Activated CD8-positive, alpha-beta memory T cell treated with anti-CD3 and anti-CD28 coated beads, Interleukin-2, amount 50 U/mL, for 1 hour (primary cell): ENCODE data around the gene AQP11.
"Not testable (repeated sequence)": the region's sequence is repeated elsewhere in the genome, so short reads cannot be mapped to it uniquely, and the experiment has no call there.

Experiments
- DNase-seq: peaks from one replicate; pipeline ENCODE4 v3.0.0-alpha.2; 2020; ENCODE audit errors: extremely low read depth

The AQP11 gene

GRCh38 chr11:77589521-77590193 lies at the start of gene AQP11:
Gene AQP11 (plus strand): TSS chr11:77589953. CDS start chr11:77589993, 40 bp downstream.
- DNase-seq, result no peak

GRCh38 chr11:77542296-77542695 lies 47.5 kb upstream of the AQP11 start:
- DNase-seq, result no peak

- no peak for DNase-seq
Observed at GRCh38 chr11:77547047-77547836, 42.5 kb upstream of the AQP11 start.

GRCh38 chr11:77547863-77548551 lies 41.7 kb upstream of the AQP11 start:
- peak; percentile 14 for DNase-seq

- DNase-seq, result no peak
Observed at GRCh38 chr11:77548552-77549445, 41.0 kb upstream of the AQP11 start.

- not testable (repeated sequence) for DNase-seq
Observed at GRCh38 chr11:77551426-77551825, 38.3 kb upstream of the AQP11 start.

GRCh38 chr11:77557553-77557952 lies 32.2 kb upstream of the AQP11 start:
- no peak for DNase-seq

- DNase-seq, result no peak
Observed at GRCh38 chr11:77558380-77558779, 31.4 kb upstream of the AQP11 start.

GRCh38 chr11:77559686-77560401 lies 29.9 kb upstream of the AQP11 start:
- DNase-seq, result no peak

- no peak for DNase-seq
Observed at GRCh38 chr11:77560605-77561004, 29.1 kb upstream of the AQP11 start.

- DNase-seq, result no peak
Observed at GRCh38 chr11:77561257-77561656, 28.5 kb upstream of the AQP11 start.

- no peak for DNase-seq
Observed at GRCh38 chr11:77568306-77568705, 21.4 kb upstream of the AQP11 start.

GRCh38 chr11:77568916-77569675 lies 20.7 kb upstream of the AQP11 start:
- DNase-seq, result no peak

GRCh38 chr11:77569676-77570070 lies 20.1 kb upstream of the AQP11 start:
- no peak for DNase-seq

GRCh38 chr11:77570896-77571295 lies 18.9 kb upstream of the AQP11 start:
- not testable (repeated sequence) for DNase-seq

- not testable (repeated sequence) for DNase-seq
Observed at GRCh38 chr11:77575428-77575827, 14.3 kb upstream of the AQP11 start.

- no peak for DNase-seq
Observed at GRCh38 chr11:77580712-77581337, 8.9 kb upstream of the AQP11 start.

GRCh38 chr11:77589181-77589520 lies 602 bp upstream of the AQP11 start:
- DNase-seq, result no peak

- DNase-seq, result no peak
Observed at GRCh38 chr11:77590194-77590782, 535 bp downstream of the AQP11 start.
